Body of pancreas (tissue), 4 donors: Measurements from ENCODE around the gene CCL18. TPM values are rescaled to one million over a fixed set of nuclear protein-coding genes. Genes with fewer than 3 reads are reported as not detected.
"Not testable (repeated sequence)": the region's sequence is repeated elsewhere in the genome, so short reads cannot be mapped to it uniquely, and the experiment has no call there.

Experiments used
- ATAC-seq: fragments of 150-250 bp; one replicate; pipeline ENCODE4 v1.9.1; 2016
- DNase-seq, 4 donors: peaks; one replicate each; pipeline ENCODE4 v3.0.0-alpha.2; 2019
- H3K27ac ChIP-seq, 4 donors: fragments of 200-600 bp; sonication (generic); 1 replicate in 3 of 4; 2 replicates in 1 of 4; pipeline versions ENCODE4 v1.5.1 to v1.6.1; 2016 to 2019; ENCODE audit warnings: mild to moderate bottlenecking in 1 of 4, mixed read lengths in 1 of 4, moderate library complexity in 1 of 4
- H3K27me3 ChIP-seq, 2 donors: fragments of 200-600 bp; sonication (generic); one replicate each; pipeline ENCODE4 v1.6.0; 2016; ENCODE audit warnings: mild to moderate bottlenecking in 1 of 2
- H3K36me3 ChIP-seq, 2 donors: fragments of 200-600 bp; sonication (generic); replicated peaks in 1 of 2; 2 replicates each; pipeline ENCODE4 v1.5.1; 2016; ENCODE audit warnings: low read depth in 2 of 2; ENCODE audit not compliant: insufficient read depth in 1 of 2
- H3K4me1 ChIP-seq: fragments of 200-600 bp; sonication (generic); one replicate; pipeline ENCODE4 v1.6.0; 2016
- H3K4me3 ChIP-seq, 2 donors: fragments of 200-600 bp; sonication (generic); 1 replicate in 1 of 2; 2 replicates in 1 of 2; pipeline ENCODE4 v1.5.1; 2016 to 2019
- H3K9me3 ChIP-seq, 3 donors: fragments of 200-600 bp; sonication (generic); 1 replicate in 2 of 3; 2 replicates in 1 of 3; pipeline ENCODE4 v1.5.1; 2016
- POLR2A ChIP-seq, 3 donors: fragments of 450-650 bp; IDR thresholded peaks; one replicate each; pipeline ENCODE4 v1.6.1; 2016; ENCODE audit warnings: antibody characterized with exemption in 3 of 3, mild to moderate bottlenecking in 2 of 3
- whole genome bisulfite sequencing, 2 donors: methylation state at CpG; one replicate each; pipeline ENCODE4 v1.1.5; 2017; 5-methylcytosine and 5-hydroxymethylcytosine counted together
- intact Hi-C: fragments of 100-400 bp; cut with DNase I; formaldehyde crosslinking; loops from one replicate; pipeline ENCODE4 v1.15.1; 2023
- total RNA-seq, 2 donors: library from RNA; depleted of rRNA; stranded (reverse); fragments of >200 nt; gene quantifications; one replicate each; pipeline ENCODE4 v1.1.0, GENCODE V29; 2016
- TF ChIP-seq, protein P1 (sequence below), 7 experiments: fragments of 450-650 bp in 4 of 7; fragments of 200-600 bp in 3 of 7; sonication (generic) in 3 of 7; IDR thresholded peaks; one replicate each; pipeline ENCODE4 v1.5.1; 2016 to 2019; ENCODE audit warnings: antibody characterized with exemption in 7 of 7

CCL18 gene
- total RNA-seq, 2 donors from 2014 or later: not detected

DNA sequence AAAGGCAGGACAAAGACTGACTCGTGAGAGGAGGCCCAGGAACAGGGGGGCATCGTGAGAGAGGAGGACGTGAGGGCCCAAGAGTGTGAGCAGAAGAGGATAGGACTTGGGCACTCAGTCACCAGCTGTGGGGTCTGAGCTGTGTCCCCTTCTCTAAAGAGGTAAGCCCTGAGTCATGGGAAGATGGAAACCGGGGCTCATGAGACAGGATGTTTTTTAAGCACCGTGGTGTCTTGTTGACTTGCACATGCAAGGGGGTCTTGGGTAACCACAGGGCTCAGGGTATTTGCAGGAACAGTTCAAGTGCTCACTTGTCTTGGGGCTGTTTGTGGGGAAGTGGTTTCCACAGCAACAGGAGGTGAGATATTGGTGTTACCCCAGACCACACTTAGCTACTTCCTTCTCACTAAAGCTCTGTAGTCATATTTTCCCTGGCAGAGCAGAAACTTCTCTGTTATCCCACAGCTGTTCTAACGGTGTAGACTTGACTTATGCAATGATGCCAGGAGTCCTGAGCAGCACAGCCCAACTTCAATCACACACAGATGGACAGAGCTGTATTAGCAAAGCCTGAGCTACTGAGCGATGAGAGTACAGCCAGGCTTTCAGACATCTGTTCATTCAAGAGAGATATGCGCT lies 18.5 kb downstream of the CCL18 start:
- DNase-seq (peak in 3 of 4 donors; percentile 16 to 62 (median 29)), ATAC-seq (peak; percentile 27)
- H3K4me3 ChIP-seq, H3K36me3 ChIP-seq, H3K9me3 ChIP-seq, H3K4me1 ChIP-seq, intact Hi-C loops, H3K27me3 ChIP-seq, H3K27ac ChIP-seq: not testable (repeated sequence)
- WGBS, 2 donors: 48 to 53% methylated on average over 8 of the region's 8 CpGs

DNA sequence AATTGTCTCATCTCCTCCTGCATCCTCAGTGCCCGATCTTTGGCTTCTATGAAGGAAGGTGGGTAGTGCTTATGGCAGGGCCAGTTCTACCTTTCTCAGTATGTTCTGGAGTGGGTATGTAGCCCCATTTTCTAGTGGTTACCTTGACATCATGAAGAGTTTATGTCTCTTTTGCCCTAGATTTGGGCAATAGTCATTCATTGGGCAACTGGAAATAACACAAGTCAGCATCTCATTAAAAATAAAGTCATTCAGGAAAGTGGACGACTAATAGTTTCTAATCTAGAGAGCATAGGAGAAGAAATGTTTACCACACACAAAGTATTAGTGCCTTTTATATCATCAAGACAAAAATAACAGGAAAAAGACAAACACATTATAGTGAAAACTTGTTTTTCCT lies 19.6 kb downstream of the CCL18 start:
- ATAC-seq, H3K4me1 ChIP-seq, H3K4me3 ChIP-seq, H3K9me3 ChIP-seq, H3K36me3 ChIP-seq, H3K27ac ChIP-seq, H3K27me3 ChIP-seq, DNase-seq, intact Hi-C loops: not testable (repeated sequence)
- 72 to 78% methylated on average over 2 of the region's 2 CpGs for WGBS, 2 donors

DNA sequence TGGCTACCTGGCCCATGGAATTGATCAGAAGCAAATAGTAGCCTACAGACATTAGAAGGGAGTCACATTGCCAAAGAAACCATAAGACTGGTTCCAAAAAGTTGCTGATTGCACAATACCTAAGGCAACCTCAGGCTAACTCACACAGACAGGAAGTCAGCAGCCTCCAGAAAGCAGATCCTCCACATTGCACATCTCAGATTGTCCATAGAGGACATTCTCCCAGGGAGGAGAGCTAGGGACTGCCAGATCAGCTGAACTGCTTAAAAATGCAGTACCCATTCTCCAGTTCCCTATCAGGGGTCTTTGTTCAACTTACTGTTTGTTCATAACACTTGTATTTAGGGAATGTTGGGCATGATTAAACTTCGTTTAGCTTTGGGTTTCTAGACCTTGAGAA lies 21.7 kb downstream of the CCL18 start:
- DNase-seq: peak in 1 of 4 donors; percentile 55
- intact Hi-C loops: no loop called here
- 7 to 11% methylated on average over 1 of the region's 1 CpG for WGBS, 2 donors

DNA sequence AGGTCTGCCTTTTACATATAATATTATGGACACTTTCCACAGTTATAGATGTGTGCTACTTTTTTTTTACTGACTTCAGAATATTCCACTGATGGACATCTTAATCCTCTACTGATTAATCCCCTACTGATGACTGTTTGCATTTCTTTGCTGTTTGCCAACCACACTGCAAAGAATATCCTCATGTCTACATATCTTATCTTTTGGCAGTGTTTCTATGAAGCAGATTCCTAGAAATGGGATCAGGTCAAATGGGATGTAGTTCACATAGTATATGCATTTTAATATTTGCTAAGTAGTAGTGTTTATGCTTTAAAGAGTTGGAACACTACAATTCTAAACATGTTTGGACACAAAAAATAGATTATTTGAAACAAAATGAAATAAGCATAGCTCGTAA lies 22.7 kb downstream of the CCL18 start:
- H3K9me3 ChIP-seq: no peaks in the 10 kb centered on the region
- no peak for ATAC-seq
- DNase-seq: no peak
- TF ChIP-seq, protein P1, sequence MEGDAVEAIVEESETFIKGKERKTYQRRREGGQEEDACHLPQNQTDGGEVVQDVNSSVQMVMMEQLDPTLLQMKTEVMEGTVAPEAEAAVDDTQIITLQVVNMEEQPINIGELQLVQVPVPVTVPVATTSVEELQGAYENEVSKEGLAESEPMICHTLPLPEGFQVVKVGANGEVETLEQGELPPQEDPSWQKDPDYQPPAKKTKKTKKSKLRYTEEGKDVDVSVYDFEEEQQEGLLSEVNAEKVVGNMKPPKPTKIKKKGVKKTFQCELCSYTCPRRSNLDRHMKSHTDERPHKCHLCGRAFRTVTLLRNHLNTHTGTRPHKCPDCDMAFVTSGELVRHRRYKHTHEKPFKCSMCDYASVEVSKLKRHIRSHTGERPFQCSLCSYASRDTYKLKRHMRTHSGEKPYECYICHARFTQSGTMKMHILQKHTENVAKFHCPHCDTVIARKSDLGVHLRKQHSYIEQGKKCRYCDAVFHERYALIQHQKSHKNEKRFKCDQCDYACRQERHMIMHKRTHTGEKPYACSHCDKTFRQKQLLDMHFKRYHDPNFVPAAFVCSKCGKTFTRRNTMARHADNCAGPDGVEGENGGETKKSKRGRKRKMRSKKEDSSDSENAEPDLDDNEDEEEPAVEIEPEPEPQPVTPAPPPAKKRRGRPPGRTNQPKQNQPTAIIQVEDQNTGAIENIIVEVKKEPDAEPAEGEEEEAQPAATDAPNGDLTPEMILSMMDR (IDR thresholded peaks at IDR 0.05): no peak
- TF ChIP-seq POLR2A (IDR thresholded peaks at IDR 0.05): no peak
- no peaks in the 10 kb centered on the region for H3K27me3 ChIP-seq
- H3K4me3 ChIP-seq: no peak overlapping the region
- no peaks in the 10 kb centered on the region for H3K4me1 ChIP-seq
- WGBS, 2 donors: 50 to 51% methylated on average over 1 of the region's 1 CpG
- no peaks in the 10 kb centered on the region for H3K36me3 ChIP-seq
- no peak overlapping the region for H3K27ac ChIP-seq
- intact Hi-C loops: no loop called here

More for the DNA sequence above, 21.7 kb downstream of the CCL18 start:
- no peak overlapping the region for H3K4me3 ChIP-seq
- peak; percentile 30 for ATAC-seq
- TF ChIP-seq POLR2A (IDR thresholded peaks at IDR 0.05): no peak
- TF ChIP-seq, protein P1 (IDR thresholded peaks at IDR 0.05): no peak
- no peak overlapping the region for H3K27ac ChIP-seq
- H3K4me1 ChIP-seq: no peaks in the 10 kb centered on the region
- no peaks in the 10 kb centered on the region for H3K36me3 ChIP-seq
- H3K9me3 ChIP-seq: no peaks in the 10 kb centered on the region
- no peaks in the 10 kb centered on the region for H3K27me3 ChIP-seq

DNA sequence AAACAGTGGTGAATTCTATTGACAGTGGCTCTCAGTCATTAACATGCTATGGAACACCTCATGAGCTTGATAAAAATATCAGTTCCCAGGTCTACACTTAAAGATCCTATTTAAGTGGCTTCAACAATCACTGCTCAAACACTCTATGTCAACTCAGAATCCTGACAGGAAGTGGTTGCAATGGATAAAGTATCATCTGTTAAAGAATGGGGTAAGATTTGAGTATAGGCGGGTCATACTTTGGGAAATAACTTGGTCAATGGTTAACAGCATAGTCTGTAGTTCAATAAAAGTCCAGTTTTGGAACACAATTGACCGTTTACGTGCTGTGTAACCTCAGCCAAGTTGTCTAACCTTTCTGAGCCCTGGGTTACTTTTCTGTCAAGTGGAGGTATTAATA lies 23.4 kb downstream of the CCL18 start:
- intact Hi-C loops: not testable (repeated sequence)
- 67 to 71% methylated on average over 1 of the region's 3 CpGs for WGBS, 2 donors

DNA sequence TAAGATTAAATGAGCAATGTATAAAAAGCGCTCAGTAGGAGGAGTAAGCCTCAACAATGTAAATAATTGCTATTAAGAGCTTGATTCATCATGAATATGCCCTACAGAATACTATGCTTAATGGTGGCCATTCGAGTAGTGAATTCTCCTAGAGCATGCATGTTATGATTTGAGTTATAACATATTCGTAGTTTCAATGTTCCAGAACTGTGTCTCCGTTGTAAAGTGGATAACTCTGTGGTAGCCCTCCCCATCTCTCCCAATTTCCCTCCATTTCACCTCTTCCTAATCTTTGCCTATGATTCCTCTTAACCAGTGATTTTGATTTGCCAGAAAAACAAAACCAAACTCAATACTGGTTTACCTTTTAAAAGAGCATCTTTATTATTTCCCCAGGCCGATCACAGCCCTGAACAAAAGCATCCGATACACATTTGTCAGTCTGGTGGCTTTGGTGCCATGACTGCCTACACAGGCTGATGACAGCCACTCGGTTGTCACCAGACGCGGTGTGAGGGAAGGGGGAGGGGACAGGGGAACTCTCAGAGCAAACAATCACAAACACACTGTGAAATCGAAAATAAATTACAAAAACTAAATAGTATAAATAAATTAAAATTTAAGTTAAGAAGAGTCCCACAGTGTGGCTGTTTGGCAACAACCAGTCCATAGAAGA lies 24.0 kb downstream of the CCL18 start:
- intact Hi-C loops, H3K36me3 ChIP-seq, H3K27me3 ChIP-seq, DNase-seq, ATAC-seq, H3K4me3 ChIP-seq, H3K27ac ChIP-seq, H3K9me3 ChIP-seq, H3K4me1 ChIP-seq: not testable (repeated sequence)
- 63 to 74% methylated on average over 9 to 10 of the region's 10 CpGs for WGBS, 2 donors

More for the DNA sequence above, 23.4 kb downstream of the CCL18 start:
- H3K36me3 ChIP-seq, H3K27ac ChIP-seq, H3K9me3 ChIP-seq, ATAC-seq, H3K27me3 ChIP-seq, H3K4me3 ChIP-seq, DNase-seq, H3K4me1 ChIP-seq: not testable (repeated sequence)
